ENCODE results near the gene PADI3. TPM values are rescaled to one million over a fixed set of nuclear protein-coding genes. Genes with fewer than 3 reads are reported as not detected.

PADI3 gene
- total and polyA plus RNA-seq, 2 of the 4 experiments (the other 2 are of a cell fraction) = not detected

- CTCF ChIA-PET = no interaction called here
- Histone ChIP-seq H2AFZ (replicated peaks; ENCODE audit: low read length, poor library complexity) (no peak overlapping the region), H3K4me1 (ENCODE audit: control insufficient read depth, insufficient read depth, low read length) (no peaks in the 10 kb centered on the region), H3K79me1 (ENCODE audit: low read depth in 1 of 2, low read length in 2 of 2) (no peaks in the 10 kb centered on the region), H2BK15ac (ENCODE audit: low read depth, low read length) (no peak overlapping the region), H3K9me1 (ENCODE audit: insufficient read depth, low read length) (no peaks in the 10 kb centered on the region), H2BK120ac (ENCODE audit: low read depth, low read length) (no peak overlapping the region), H3K14ac (replicated peaks; ENCODE audit: low read depth, low read length) (no peak overlapping the region), H2AK9ac (replicated peaks; ENCODE audit: low read depth, low read length, poor library complexity) (no peak overlapping the region), H3K27me3 (ENCODE audit: control insufficient read depth, insufficient read depth, low read length) (peaks cover 13% of the 10 kb centered on the region), H4K8ac (ENCODE audit: low read depth in 2 of 2, low read length in 2 of 2) (no peak overlapping the region), H2BK20ac (ENCODE audit: low read depth, low read length) (no peak overlapping the region), H3K4ac (ENCODE audit: low read depth, low read length) (no peak overlapping the region), H3K4me2 (ENCODE audit: low read depth, low read length) (no peak overlapping the region), H2BK5ac (ENCODE audit: low read depth, low read length, poor library complexity, severe bottlenecking) (no peak overlapping the region), H2AK5ac (ENCODE audit: low read depth, low read length) (no peak overlapping the region), H3K9ac (ENCODE audit: low read depth, low read length) (no peak overlapping the region), H4K20me1 (ENCODE audit: insufficient read depth, low read length) (no peaks in the 10 kb centered on the region), H4K5ac (ENCODE audit: low read depth, low read length) (no peak overlapping the region), H3K4me3 (ENCODE audit: insufficient read depth, low read depth, low read length) (no peak overlapping the region), H3K9me3 (ENCODE audit: control insufficient read depth, insufficient read depth, low read length) (peaks cover 2% of the 10 kb centered on the region), H3K36me3 (ENCODE audit: control insufficient read depth, insufficient read depth, low read length) (no peaks in the 10 kb centered on the region), H3K27ac (ENCODE audit: insufficient read depth, low read length) (no peak overlapping the region), H3K18ac (ENCODE audit: low read depth, low read length) (no peak overlapping the region), H3K23ac (ENCODE audit: low read depth, low read length) (no peak overlapping the region), H3K56ac (ENCODE audit: extremely low read depth, insufficient read depth, low read length) (no peak overlapping the region), H4K91ac (ENCODE audit: insufficient read depth, low read depth, low read length) (no peak overlapping the region)
- intact Hi-C loops (cut with micrococcal nuclease) = loop anchor here (5.0 kb wide), 1 partner anchor 86 kb away; the partner anchor contains the start of gene PADI3
- WGBS, 2 experiments (ENCODE audit: extremely low coverage in 2 of 2, insufficient read length in 1 of 2) = 87% methylated on average over 4 of the region's 8 CpGs; no CpG with 5 or more reads in 1 of the 2 experiments
- ATAC-seq (ENCODE audit: low read depth) (no peak), DNase-seq (no peak)
- in situ Hi-C loops (cut with MboI; ENCODE audit: low sequenced_read_pairs) = no loop called here
- TF ChIP-seq SMC3 (IDR thresholded peaks at IDR 0.05; ENCODE audit: low read depth, low read length) = no peak
- no peak for TF ChIP-seq MAZ (IDR thresholded peaks at IDR 0.05; ENCODE audit: borderline replicate concordance, low read depth, low read length)
- no peak for TF ChIP-seq USF2 (IDR thresholded peaks at IDR 0.05; ENCODE audit: low read depth, low read length)
- no peak for TF ChIP-seq RFX5 (IDR thresholded peaks at IDR 0.05; ENCODE audit: low read depth, low read length)
- no peak for TF ChIP-seq NFE2L2 (IDR thresholded peaks at IDR 0.05; ENCODE audit: low read depth, low read length)
- no peak for TF ChIP-seq FOS (IDR thresholded peaks at IDR 0.05; ENCODE audit: low read depth, low read length)
- dilution Hi-C loops (cut with HindIII; ENCODE audit: low sequenced_read_pairs, unreplicated experiment) = no loop called here
- no TSS peak for BruUV-seq (replicated peaks)
- POLR2A ChIA-PET (ENCODE audit: unreplicated experiment) = no interaction called here
Measured at GRCh38 chr1:17333081-17333480, 84.2 kb downstream of the PADI3 start.

Small RNA genes within 50 kb of the gene (microRNA-seq; reads per million reads assigned to microRNA genes)
- 0 reads per million in 2 experiments for gene MIR3972 (ENCODE audit: insufficient read depth in 1 of 2, insufficient read length in 1 of 2, unreplicated experiment in 1 of 2)

Small RNA genes within 50 kb of the gene (small RNA-seq; reads per million reads assigned to genes)
- gene MIR3972 = 0 reads per million in 5 experiments

Other genes with a start within 250 kb of the PADI3 start
- gene ATP13A2, start 237.2 kb upstream of the PADI3 start, total RNA-seq (2012; rRNA removed) = 3.9 and 5.7 TPM in 2 replicates
- gene ATP13A2, start 237.2 kb upstream of the PADI3 start, polyA plus RNA-seq (2012; rRNA removed) = 18.9 and 19.6 TPM in 2 replicates
- 143 and 206 TPM in 2 replicates for gene SDHB, start 195.1 kb upstream of the PADI3 start, total RNA-seq (2012; rRNA removed)
- gene SDHB, start 195.1 kb upstream of the PADI3 start, polyA plus RNA-seq (2012; rRNA removed) = 122 and 125 TPM in 2 replicates
- not detected in 2 replicates for gene PADI2, start 129.6 kb upstream of the PADI3 start, total RNA-seq (2012; rRNA removed)
- not detected in 2 replicates for gene PADI2, start 129.6 kb upstream of the PADI3 start, polyA plus RNA-seq (2012; rRNA removed)
- not detected in 2 replicates for gene PADI1, start 44.0 kb upstream of the PADI3 start, total RNA-seq (2012; rRNA removed)
- gene PADI1, start 44.0 kb upstream of the PADI3 start, polyA plus RNA-seq (2012; rRNA removed) = 0.13 and 0.17 TPM in 2 replicates
- not detected in 2 replicates for gene PADI4, start 59.1 kb downstream of the PADI3 start, total RNA-seq (2012; rRNA removed)
- not detected in 2 replicates for gene PADI4, start 59.1 kb downstream of the PADI3 start, polyA plus RNA-seq (2012; rRNA removed)
- not detected in 2 replicates for gene PADI6, start 123.1 kb downstream of the PADI3 start, total RNA-seq (2012; rRNA removed)
- gene PADI6, start 123.1 kb downstream of the PADI3 start, polyA plus RNA-seq (2012; rRNA removed) = not detected in 2 replicates
- gene RCC2, start 190.6 kb downstream of the PADI3 start, total RNA-seq (2012; rRNA removed) = 24.0 and 24.2 TPM in 2 replicates
- gene RCC2, start 190.6 kb downstream of the PADI3 start, polyA plus RNA-seq (2012; rRNA removed) = 38.9 and 43.5 TPM in 2 replicates